ENCODE measurements around the gene NXPH2.
A peak's percentile ranks its signal among the peaks of the same experiment; 100 is the strongest.

NXPH2 gene

GRCh38 chr2:138779781-138780445 lies at the start of gene NXPH2:
NXPH2 (minus strand) TSS chr2:138780390; CDS start chr2:138780241, 149 bp downstream.
- DNase-seq (ENCODE audit: low spot score) = no peak

GRCh38 chr2:138829326-138829919 lies 49.2 kb upstream of the NXPH2 start:
- DNase-seq (ENCODE audit: low spot score) = peak; percentile 4

GRCh38 chr2:138827426-138828054 lies 47.4 kb upstream of the NXPH2 start:
- peak; percentile 59 for DNase-seq (ENCODE audit: low spot score)

- DNase-seq (ENCODE audit: low spot score) = no peak
Observed at GRCh38 chr2:138823666-138824065, 43.5 kb upstream of the NXPH2 start.

GRCh38 chr2:138819964-138820363 lies 39.8 kb upstream of the NXPH2 start:
- no peak for DNase-seq (ENCODE audit: low spot score)

GRCh38 chr2:138818556-138818955 lies 38.4 kb upstream of the NXPH2 start:
- DNase-seq (ENCODE audit: low spot score) = no peak

- DNase-seq (ENCODE audit: low spot score) = no peak
Observed at GRCh38 chr2:138814123-138814898, 34.1 kb upstream of the NXPH2 start.

GRCh38 chr2:138811431-138811830 lies 31.2 kb upstream of the NXPH2 start:
- DNase-seq (ENCODE audit: low spot score) = no peak

- no peak for DNase-seq (ENCODE audit: low spot score)
Observed at GRCh38 chr2:138794724-138795123, 14.5 kb upstream of the NXPH2 start.

- no peak for DNase-seq (ENCODE audit: low spot score)
Observed at GRCh38 chr2:138787053-138787666, 7.0 kb upstream of the NXPH2 start.

GRCh38 chr2:138782383-138782782 lies 2.2 kb upstream of the NXPH2 start:
- no peak for DNase-seq (ENCODE audit: low spot score)

GRCh38 chr2:138780908-138781307 lies 718 bp upstream of the NXPH2 start:
- no peak for DNase-seq (ENCODE audit: low spot score)

GRCh38 chr2:138780446-138780880 lies 273 bp upstream of the NXPH2 start:
- no peak for DNase-seq (ENCODE audit: low spot score)

- no peak for DNase-seq (ENCODE audit: low spot score)
Observed at GRCh38 chr2:138779406-138779780, 797 bp downstream of the NXPH2 start.

- no peak for DNase-seq (ENCODE audit: low spot score)
Observed at GRCh38 chr2:138777996-138778395, 2.2 kb downstream of the NXPH2 start.

GRCh38 chr2:138775736-138776135 lies 4.5 kb downstream of the NXPH2 start:
- no peak for DNase-seq (ENCODE audit: low spot score)

- DNase-seq (ENCODE audit: low spot score) = no peak
Observed at GRCh38 chr2:138771534-138771933, 8.7 kb downstream of the NXPH2 start.

GRCh38 chr2:138767101-138767500 lies 13.1 kb downstream of the NXPH2 start:
- DNase-seq (ENCODE audit: low spot score) = no peak

GRCh38 chr2:138766464-138766863 lies 13.7 kb downstream of the NXPH2 start:
- DNase-seq (ENCODE audit: low spot score) = no peak

- no peak for DNase-seq (ENCODE audit: low spot score)
Observed at GRCh38 chr2:138763971-138764370, 16.2 kb downstream of the NXPH2 start.

GRCh38 chr2:138762533-138762932 lies 17.7 kb downstream of the NXPH2 start:
- no peak for DNase-seq (ENCODE audit: low spot score)

- DNase-seq (ENCODE audit: low spot score) = no peak
Observed at GRCh38 chr2:138760676-138761075, 19.5 kb downstream of the NXPH2 start.

Data from activated CD4-positive, alpha-beta T cell treated with anti-CD3 and anti-CD28 coated beads, Interleukin-2, Interleukin-4, amounts not matched to agents 100 ng/mL and 50 ng/mL, durations not matched to agents 16 hours and 8 hours (primary cell).